ENCODE data around the gene TRABD2B. TPM values are rescaled to one million over a fixed set of nuclear protein-coding genes. Genes with fewer than 3 reads are reported as not detected.

The TRABD2B gene
- total and polyA plus RNA-seq, 2 of the 4 experiments (the other 2 are of a cell fraction), result not detected

- H3K79me1 ChIP-seq (ENCODE audit: low read depth in 1 of 2, low read length in 2 of 2), result no peaks in the 10 kb centered on the region
- no peak overlapping the region for H3K9ac ChIP-seq (ENCODE audit: low read depth, low read length)
- H4K20me1 ChIP-seq (ENCODE audit: insufficient read depth, low read length), result no peaks in the 10 kb centered on the region
- no peak overlapping the region for H4K8ac ChIP-seq (ENCODE audit: low read depth in 2 of 2, low read length in 2 of 2)
- no peaks in the 10 kb centered on the region for H3K9me1 ChIP-seq (ENCODE audit: insufficient read depth, low read length)
- H3K9me3 ChIP-seq (ENCODE audit: control insufficient read depth, insufficient read depth, low read length), result no peaks in the 10 kb centered on the region
- H2BK15ac ChIP-seq (ENCODE audit: low read depth, low read length), result no peak overlapping the region
- H2AFZ ChIP-seq (replicated peaks; ENCODE audit: low read length, poor library complexity), result no peak overlapping the region
- H3K36me3 ChIP-seq (ENCODE audit: control insufficient read depth, insufficient read depth, low read length), result no peaks in the 10 kb centered on the region
- no peak overlapping the region for H4K91ac ChIP-seq (ENCODE audit: insufficient read depth, low read depth, low read length)
- intact Hi-C loops (cut with micrococcal nuclease), result no loop called here
- TF ChIP-seq RCOR1 (IDR thresholded peaks at IDR 0.05; ENCODE audit: insufficient replicate concordance, low read length), result no peak
- no peak for TF ChIP-seq CTCF (conservative IDR thresholded peaks at IDR 0.05; ENCODE audit: low read depth, low read length)
- TF ChIP-seq NFE2L2 (IDR thresholded peaks at IDR 0.05; ENCODE audit: low read depth, low read length), result no peak
- TF ChIP-seq MAZ (IDR thresholded peaks at IDR 0.05; ENCODE audit: borderline replicate concordance, low read depth, low read length), result no peak
- 60% methylated on average over 4 of the region's 8 CpGs; no CpG with 5 or more reads in 1 of the 2 experiments for whole genome bisulfite sequencing, 2 experiments (ENCODE audit: extremely low coverage in 2 of 2, insufficient read length in 1 of 2)
- POLR2A ChIA-PET (ENCODE audit: unreplicated experiment), result no interaction called here
- no peak overlapping the region for H3K4me3 ChIP-seq (ENCODE audit: insufficient read depth, low read depth, low read length)
- H3K23ac ChIP-seq (ENCODE audit: low read depth, low read length), result no peak overlapping the region
- in situ Hi-C loops (cut with MboI; ENCODE audit: low sequenced_read_pairs), result no loop called here
- no peak overlapping the region for H2BK120ac ChIP-seq (ENCODE audit: low read depth, low read length)
- H3K14ac ChIP-seq (replicated peaks; ENCODE audit: low read depth, low read length), result no peak overlapping the region
- no peak overlapping the region for H3K4me2 ChIP-seq (ENCODE audit: low read depth, low read length)
- H3K18ac ChIP-seq (ENCODE audit: low read depth, low read length), result no peak overlapping the region
- ATAC-seq (ENCODE audit: low read depth) (no peak), DNase-seq (no peak)
- no peak overlapping the region for H3K4ac ChIP-seq (ENCODE audit: low read depth, low read length)
- H4K5ac ChIP-seq (ENCODE audit: low read depth, low read length), result no peak overlapping the region
- no peak overlapping the region for H2AK9ac ChIP-seq (replicated peaks; ENCODE audit: low read depth, low read length, poor library complexity)
- dilution Hi-C loops (cut with HindIII; ENCODE audit: low sequenced_read_pairs, unreplicated experiment), result no loop called here
- no peak overlapping the region for H2BK20ac ChIP-seq (ENCODE audit: low read depth, low read length)
- no peak overlapping the region for H2AK5ac ChIP-seq (ENCODE audit: low read depth, low read length)
- H3K4me1 ChIP-seq (ENCODE audit: control insufficient read depth, insufficient read depth, low read length), result no peaks in the 10 kb centered on the region
- no peak overlapping the region for H3K27ac ChIP-seq (ENCODE audit: insufficient read depth, low read length)
- CTCF ChIA-PET, result no interaction called here
- no TSS peak for BruUV-seq (replicated peaks)
- no peak overlapping the region for H2BK5ac ChIP-seq (ENCODE audit: low read depth, low read length, poor library complexity, severe bottlenecking)
- H3K27me3 ChIP-seq (ENCODE audit: control insufficient read depth, insufficient read depth, low read length), result peaks cover 3% of the 10 kb centered on the region; the same call in 1 of the 2 replicates
- no peak overlapping the region for H3K56ac ChIP-seq (ENCODE audit: extremely low read depth, insufficient read depth, low read length)
Measured at GRCh38 chr1:47765236-47765635, 231.9 kb downstream of the TRABD2B start.
